Measurements from ENCODE around the gene SLC17A1.

DNA sequence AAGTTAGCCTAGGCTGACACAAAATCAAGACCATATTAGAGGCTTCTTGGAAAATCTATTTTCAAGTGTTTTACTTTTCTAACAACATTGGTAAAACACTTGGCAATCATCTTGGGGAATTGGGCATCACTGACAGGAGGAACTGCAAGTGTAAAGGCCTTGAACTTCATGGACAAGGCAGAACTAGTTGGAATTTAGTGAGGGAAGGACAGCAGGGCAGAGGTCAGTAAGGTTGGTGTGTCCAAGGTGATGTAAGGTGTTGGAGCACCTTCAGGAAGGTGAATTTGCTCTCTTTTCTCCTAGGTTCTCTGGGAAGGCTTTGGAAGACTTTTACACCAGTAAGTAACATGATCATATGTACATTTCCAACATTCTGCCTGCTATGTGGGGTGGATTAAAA, 78.8 kb downstream of the SLC17A1 start:
- TF ChIP-seq, protein P1, sequence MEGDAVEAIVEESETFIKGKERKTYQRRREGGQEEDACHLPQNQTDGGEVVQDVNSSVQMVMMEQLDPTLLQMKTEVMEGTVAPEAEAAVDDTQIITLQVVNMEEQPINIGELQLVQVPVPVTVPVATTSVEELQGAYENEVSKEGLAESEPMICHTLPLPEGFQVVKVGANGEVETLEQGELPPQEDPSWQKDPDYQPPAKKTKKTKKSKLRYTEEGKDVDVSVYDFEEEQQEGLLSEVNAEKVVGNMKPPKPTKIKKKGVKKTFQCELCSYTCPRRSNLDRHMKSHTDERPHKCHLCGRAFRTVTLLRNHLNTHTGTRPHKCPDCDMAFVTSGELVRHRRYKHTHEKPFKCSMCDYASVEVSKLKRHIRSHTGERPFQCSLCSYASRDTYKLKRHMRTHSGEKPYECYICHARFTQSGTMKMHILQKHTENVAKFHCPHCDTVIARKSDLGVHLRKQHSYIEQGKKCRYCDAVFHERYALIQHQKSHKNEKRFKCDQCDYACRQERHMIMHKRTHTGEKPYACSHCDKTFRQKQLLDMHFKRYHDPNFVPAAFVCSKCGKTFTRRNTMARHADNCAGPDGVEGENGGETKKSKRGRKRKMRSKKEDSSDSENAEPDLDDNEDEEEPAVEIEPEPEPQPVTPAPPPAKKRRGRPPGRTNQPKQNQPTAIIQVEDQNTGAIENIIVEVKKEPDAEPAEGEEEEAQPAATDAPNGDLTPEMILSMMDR (IDR thresholded peaks at IDR 0.05; ENCODE audit: low read length) = no peak
- TF ChIP-seq EZH2 (optimal IDR thresholded peaks at IDR 0.05; ENCODE audit: low read depth, low read length) = no peak
